NCI-H526 (cell line): ENCODE measurements around the gene BATF2.
"Not testable (repeated sequence)": the region's sequence is repeated elsewhere in the genome, so short reads cannot be mapped to it uniquely, and the experiment has no call there.

ENCODE experiments used
- DNase-seq, 2 experiments: peaks; one replicate each; lab custom pipeline; 2025; lab: John Stamatoyannopoulos, UW

BATF2 gene

DNA sequence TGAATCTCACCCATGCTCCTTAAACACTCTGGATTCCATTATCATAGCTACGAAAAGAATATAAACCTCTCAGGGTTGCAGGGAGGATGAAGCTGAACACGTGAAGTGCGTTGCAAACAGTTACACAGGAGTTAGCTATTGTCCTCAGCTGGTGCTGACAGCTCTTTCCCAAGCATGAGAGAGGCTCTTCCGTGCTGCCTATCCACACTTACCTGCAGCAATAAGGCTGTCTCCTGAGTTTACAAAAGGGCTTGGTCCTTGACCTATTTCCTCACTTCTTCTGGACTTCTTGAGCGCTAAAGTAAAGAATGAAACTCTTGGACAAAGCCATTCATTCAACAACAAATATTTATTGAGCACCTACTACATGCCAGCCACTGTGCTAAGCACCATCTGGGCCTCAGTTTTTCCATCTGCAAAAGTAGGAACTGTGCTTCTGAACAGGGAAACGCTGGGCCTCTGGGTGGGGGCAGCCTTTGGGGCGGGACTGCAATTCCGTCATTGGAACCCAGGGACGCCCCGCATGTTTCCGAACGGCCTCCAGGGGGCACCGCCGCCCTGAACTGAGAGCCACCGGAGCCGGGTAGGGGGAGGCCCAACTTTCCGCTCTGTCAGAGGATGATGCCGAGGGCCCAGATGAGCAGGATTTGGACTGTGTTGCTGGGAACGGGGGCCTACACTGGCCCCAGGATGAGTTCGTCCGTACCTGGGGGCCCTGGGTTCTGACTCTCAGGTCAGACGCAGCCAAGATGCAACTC is 16.5 kb upstream of the BATF2 start:
- peak; percentile 85 to 96 for DNase-seq

DNA sequence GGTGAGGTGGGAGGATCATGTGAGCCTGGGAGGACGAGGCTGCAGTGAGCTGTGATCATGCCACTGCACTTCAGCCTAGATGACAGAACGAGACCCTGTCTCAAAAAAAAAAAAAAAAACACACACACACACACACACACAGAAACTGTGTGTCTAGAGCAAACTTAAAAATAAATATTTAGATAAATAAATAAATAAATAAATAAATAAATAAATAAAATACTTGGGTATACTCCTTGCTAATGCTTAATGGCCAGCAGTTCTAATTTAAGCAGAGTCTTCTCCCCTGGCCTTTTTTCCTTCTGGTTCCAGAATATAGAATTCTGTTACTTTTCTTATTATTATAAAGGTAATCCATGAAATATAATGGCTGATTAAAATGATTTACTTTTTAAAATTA is 12.1 kb upstream of the BATF2 start:
- no peak for DNase-seq

DNA sequence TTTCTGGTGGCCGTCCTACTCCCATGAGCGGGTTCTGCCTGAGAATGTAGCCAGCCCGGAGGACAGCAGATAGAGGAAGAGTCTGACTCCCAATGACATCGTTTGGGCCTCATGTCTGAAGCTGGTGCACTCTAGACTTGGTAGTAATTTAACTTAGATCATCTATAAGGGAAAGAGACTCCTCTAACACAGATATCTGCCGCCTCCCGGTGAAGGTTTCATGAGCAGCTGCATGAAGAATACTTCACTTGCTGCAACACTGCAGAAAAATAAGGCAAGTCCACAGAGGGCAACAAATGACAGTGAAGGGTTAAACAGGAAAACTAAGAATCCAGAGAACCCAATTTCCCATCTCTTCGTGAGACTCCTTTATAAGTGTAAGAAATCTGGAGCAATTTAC is 11.2 kb upstream of the BATF2 start:
- DNase-seq, result no peak

DNA sequence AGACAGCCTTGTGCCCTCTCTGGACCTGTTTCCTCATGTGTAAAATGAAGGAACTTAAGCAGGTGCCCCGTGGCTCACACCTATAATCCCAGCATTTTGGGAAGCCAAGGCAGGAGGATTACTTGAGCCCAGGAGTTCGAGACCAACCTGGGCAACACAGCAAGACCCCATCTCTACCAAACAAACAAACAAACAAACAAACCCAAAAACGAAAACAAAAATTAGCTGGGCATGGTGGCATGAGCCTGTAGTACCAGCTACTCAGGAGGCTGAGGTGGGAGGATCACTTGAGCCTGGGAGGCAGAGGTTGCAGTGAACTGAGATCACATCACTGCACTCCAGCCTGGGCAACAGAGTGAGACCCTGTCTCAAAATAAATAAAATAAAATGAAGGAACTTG is 7.2 kb upstream of the BATF2 start:
- DNase-seq, result not testable (repeated sequence)

DNA sequence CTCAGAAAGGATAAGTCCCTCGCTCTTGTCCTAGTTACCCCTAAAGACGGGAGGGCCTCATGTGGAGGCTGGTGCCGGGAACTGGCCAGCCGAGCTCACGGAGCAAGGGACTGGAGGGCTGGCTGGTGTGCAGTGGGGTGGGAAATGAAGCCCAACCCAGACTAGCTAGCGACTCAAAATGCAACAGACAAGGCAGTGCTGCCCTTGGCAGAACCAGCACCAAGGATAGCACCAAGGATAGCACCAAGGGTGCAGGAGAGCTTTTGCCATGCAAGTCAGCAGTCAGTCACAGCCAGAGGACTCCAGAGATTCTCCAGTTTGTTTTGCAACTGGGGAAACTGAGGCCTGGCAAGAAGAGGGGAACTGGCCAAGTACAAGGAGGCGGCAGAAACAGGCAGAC is 6.5 kb upstream of the BATF2 start:
- no peak for DNase-seq

DNA sequence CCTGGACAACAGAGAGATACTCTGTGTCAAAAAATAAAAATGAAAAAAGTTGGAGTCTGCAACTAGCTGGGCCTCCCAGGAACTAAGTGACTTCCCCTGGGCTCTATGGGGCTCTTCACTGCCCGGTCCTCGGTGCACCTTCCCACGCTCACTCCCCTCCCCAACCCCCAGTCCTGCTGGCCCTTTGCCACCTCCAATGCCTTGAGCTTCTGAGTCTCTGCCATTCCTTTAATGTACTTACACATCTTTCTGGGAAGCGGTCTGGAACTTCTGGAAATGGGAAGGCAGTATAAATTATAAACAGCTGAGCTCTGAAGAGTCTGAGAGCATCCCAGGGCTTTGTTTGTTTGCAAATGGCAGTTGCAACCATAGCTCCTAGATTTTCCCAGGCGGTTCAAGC is 5.9 kb upstream of the BATF2 start:
- no peak for DNase-seq

DNA sequence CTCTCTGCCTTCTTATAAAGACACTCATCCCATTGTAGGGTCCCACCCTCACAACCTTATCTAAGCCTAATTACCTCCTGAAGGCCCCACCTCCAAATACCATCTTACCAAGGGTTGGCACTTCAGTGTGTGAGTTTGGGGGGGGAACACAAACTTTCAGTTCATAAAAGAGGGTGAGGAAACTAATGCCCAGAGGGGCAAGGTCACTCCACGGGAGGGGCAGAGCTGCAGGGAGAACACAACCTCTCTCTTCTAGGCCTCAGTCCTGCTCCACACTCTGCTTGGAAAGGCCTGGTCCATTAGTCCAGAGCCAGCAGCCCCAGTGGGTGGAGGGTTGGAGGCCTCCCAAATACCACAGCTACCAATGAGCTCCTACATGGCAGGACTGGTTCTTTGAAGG is 2.7 kb upstream of the BATF2 start:
- DNase-seq, result no peak

DNA sequence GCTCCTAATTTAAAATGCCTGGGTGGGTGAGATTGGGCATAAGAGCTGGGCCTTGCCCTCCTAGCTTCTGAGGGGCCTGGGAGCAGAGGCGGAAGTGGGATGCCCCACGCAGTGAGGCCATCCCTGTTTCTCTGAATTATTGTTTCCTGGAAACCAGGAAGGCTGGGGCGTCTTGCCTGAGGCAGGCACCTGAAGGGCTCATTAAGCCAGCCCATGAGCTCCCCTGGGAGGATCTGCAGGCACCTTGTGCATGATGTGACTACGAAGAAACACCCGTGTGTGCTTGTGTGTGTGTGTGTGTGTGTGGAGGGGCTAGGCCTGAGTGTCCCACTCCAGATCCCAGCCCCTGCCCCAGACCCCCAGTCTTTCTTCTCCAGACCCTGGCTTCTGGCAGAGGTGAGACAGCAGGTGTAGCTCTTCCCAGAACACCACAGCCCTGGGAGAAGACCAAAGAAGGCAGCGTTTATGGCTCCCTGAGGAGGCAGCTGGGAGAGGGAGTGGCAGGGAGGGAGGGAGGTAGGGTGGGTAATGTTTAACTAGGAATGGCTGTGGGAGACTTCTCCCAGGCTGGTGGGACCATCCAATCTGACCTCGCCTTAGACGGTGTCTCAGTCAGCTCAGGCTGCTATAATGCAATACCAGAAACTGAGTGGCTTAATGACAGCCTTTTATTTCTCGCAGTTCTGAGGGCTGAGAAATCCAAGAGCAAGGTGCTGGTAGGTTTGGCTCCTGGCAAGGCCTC is 2.1 kb upstream of the BATF2 start:
- peak; percentile 95 to 97 for DNase-seq

DNA sequence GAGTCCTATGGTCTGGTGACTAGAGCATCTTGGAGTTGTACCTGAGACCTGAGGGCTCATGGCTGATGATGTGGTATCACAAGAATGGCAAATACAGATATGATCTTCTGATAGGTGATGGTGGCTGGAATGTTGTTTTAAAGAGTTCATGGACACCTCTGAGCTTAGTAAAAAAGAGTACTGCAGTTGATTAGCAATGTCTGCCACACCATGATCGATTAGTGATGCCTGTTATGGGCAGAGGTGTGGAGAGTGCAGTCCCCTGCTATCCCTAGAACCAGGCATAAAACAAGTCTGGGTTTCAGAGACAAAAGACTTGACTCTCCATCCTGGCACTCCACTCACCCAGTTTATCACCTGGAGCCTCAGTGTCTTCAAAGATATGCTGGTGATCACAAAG is 1.4 kb upstream of the BATF2 start:
- peak; percentile 53 to 68 for DNase-seq

DNA sequence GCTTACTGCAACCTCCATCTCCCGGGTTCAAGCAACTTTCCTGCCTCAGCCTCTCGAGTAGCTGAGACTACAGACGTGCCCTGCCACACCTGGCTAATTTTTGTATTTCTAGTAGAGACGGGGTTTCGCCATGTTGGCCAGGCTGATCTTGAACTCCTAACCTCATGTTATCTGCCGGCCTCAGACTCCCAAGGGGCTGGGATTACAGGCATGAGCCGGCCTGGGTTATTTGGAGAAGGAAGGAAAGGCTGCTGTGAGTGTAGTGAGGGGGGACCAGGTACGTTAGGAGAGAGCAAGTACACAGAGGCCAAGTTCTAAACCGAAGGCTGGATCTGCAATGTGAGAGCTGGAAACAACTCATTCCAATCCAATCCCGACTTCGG is 453 bp downstream of the BATF2 start:
- no peak for DNase-seq

DNA sequence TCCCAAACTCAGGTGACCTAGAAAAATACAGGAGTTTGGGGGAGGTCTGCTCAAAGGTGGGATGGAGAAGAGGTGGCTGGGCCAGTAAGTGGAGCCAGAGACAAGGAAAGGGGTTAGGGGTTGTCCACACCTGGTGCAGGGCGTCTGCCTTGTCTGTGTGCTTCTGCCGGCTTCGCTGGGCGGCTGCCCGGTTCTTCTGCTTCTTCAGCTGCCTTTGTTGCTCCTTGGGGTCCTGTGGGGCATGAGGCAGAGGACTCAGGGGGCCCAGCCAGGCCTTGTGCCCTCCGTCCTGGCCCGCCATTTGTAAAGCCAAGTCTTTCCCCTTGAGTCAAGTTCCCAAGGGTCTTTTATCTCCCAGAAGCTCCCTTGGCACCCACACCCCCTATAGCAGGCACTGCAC is 2.5 kb downstream of the BATF2 start:
- DNase-seq, result no peak

DNA sequence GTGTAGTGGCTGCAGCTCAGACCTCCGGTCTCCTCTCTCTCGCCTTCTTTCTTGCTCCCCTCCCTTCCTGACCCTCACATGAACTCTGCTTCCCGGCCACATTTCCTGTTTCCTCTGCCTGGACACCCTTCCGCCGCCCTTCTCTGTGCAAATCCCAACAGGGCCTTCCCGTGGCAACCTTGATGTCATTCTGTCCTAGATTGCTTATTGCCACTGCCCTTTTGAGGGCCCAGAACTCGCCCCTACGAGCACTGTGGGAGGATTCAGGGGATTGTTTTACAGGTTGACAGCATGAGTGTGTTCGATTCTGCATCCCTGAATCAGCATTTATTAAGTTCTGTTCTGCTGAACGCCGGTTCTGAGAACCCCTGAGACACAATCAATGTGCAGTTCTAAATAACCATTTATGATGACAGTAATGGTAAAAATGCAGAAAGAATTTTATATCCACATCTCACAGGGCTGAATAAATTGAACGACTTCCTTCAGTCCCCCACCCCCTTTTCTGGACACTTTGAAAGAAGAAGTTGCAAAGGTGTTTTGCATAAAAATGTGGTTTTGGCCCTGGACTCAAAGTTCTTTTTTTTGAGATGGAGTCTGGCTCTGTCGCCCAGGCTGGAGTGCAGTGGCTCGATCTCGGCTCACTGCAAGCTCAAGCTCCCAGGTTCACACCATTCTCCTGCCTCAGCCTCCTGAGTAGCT is 6.4 kb downstream of the BATF2 start:
- DNase-seq, result no peak

DNA sequence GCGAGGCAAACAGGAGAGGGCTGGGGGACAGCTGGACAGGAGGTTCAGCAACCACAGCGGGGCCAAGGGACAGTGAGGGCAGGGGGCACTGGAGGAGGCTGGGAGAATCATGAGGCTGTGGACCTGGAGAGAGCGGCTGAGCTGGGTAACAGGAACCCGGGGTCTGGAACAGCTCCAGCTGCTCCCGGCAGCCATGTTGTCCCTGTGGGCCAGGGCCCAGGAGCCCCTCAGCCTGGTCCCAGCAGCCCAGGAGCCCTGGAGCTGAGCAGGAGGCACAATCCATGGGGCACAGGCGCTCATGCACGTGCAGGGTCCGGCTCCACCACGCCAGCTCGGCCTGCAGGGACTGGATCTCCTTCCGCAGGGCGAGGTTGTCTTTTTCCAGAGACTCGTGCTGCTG is 7.4 kb downstream of the BATF2 start:
- DNase-seq, result no peak

DNA sequence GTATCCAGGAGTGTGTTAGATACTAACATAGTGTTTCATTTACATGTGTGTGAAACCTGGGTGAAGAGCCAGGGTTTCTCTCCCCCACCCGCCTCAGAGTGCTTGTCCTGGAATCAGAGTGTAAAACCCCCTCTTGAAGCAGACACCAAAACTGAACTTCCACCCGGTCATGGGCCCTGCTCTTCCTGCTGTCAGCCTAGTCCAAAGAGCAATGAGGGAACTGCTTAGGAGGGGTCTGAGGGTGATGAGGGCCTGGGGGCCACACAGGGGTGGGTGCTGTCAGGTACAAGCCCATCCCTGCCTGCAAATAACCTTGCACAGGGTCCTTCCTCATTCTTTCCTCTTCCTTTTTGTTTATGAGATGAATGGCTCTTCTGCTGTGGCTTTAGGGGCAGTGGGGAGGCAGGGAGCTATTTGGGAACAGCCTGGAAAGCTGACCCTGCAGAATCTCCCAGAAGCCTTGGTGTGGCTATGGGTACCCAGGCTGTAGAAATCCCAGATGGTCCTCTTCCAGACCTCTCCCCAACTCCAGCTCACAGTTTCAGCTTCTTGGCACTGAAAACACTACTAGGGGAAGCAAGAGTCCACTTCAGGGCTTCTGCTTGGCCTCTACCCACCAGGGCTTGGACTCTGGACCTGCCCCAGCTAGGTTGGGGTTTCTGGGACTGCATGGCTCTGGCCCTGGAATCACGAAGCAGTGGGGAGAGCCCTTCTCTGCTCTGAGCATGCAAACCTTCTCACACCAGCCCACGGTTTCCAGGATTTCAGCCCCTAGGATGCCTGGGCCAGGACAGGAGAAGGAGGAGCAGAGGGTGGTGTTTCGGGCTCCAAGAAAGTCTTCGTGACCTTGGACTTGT is 8.5 kb downstream of the BATF2 start:
- DNase-seq, result no peak

DNA sequence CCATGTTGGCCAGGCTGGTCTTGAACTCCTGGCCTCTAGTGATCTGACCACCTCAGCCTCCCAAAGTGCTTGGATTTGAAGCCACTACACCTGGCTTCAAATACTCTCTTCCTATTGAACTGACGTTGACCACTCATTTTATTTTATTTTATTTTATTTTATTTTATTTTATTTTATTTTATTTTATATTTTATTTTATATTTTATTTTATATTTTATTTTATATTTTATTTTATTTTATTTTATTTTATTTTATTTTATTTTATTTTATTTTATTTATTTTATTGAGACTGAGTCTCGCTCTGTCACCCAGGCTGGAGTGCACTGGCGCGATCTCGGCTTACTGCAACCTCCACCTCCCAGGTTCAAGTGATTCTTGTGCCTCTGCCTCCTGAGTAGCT is 13.4 kb downstream of the BATF2 start:
- DNase-seq, result not testable (repeated sequence)

DNA sequence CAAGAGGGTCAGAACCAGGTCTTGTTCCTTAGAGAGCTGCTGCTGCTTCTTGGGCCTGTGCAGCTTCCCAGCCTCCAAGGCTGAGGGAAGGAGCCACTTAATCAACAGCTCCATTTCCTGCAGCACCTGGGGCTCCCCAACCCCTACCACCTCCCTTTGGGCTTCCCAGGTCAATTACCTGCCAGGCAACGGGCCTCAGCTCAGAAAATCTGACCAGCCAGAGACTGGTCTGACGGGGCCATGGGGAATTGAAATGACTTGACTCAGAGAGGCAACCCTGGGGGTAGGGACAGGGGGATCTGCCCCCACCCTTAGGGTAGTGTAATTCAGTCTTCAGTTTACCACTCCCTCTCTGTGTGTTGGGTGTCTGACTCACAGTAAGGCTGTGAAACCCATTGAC is 20.1 kb downstream of the BATF2 start:
- DNase-seq, result no peak

DNA sequence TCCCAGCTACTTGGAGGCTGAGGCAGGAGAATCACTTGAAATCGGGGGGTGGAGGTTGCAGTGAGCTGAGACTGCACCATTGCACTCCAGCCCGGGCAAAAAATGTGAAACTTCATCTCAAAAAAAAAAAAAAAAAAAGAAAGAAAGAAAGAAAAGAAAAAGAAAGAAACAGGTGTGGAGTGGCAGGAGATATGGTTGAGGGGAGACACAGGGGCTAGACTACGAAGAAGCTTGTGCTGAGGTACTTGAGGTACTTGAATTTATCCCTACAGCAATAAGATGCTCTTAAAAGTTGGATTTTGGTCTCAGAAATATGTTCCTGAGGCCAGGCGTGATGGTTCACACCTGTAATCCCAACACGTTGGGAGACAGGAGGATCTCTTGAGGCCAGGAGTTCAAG is 22.6 kb downstream of the BATF2 start:
- DNase-seq, result no peak

DNA sequence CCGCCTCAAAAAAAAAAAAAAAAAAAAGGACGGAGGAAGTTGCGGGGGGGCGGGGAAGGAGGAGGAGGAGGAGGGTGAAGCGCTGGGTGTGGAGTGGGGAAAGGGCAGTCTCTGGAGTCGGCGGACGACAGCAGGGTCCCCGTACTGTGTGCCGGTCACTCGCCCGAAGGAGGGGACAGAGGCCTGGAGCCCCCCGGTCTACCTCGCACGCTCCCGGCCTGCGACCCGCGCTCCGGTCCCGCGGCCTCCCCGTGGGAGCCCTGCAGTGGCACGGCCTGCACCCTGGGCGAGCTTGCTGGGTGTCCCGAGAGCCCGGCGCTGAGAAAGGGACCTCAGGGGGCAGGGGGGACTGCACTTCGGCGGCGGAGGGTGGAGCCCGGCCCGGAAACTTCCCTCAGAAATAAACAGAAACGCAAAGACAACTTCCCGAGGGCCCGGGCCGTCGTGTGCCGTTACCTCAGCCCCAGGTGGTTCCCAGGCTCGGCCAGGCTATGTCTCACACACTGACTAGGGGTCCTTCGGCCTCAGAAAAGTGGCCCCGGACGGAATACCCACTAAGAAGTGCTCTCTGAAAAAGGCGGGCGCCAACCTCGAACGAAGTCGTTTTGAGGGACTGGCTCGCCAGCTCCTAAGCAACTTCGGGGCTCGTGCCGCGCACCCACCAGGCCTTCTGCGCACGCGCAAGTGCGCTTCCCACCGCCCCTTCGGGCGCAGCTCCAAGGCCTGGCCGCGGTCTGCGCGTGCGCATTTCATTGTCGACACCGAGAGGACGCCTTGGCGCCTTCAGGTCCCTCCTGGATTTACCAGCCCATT is 25.1 kb downstream of the BATF2 start, which contains the start of gene MAJIN:
TSS of gene MAJIN (minus strand) at position 688 of the 813 bp plus-strand sequence. CDS start 12,703 bp downstream, outside the sequence.
- DNase-seq, result no peak

DNA sequence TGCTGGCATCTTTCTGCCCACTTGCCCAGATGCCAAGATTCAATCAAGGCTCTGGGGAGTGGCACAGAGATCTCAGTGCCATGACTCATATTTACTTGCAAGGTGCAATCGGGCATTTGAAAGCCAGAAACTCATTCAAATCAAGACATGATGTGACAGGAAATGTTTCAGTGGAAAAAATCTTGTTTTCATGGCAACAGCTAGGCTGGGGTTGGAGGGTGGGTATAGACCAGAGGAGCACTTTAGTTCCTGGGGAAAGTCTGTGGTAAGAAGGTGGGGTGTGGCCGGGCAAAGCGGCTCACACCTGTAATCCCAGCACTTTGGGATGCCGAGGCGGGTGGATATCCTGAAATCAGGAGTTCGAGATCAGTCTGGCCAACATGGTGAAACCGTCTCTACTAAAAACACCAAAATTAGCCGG is 26.0 kb downstream of the BATF2 start:
- DNase-seq, result no peak

DNA sequence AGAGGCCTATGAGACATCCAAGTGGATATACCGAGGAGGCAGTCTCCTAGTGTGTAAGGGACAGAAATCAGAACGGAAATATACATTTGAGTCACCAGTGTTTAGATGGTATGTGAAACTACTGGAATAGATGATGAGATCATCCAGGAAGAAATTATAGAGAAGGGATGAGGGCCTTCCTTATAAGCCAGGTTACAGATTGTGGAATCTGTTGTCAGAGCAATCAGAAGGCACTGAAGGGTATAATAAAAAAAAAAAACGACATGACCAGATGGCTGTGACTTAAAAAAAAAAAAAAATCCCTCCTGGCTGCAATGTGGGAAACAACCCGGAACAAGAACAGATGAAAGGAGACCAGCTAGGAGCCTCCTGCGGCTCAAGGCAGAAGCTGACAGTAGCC is 27.6 kb downstream of the BATF2 start:
- no peak for DNase-seq

DNA sequence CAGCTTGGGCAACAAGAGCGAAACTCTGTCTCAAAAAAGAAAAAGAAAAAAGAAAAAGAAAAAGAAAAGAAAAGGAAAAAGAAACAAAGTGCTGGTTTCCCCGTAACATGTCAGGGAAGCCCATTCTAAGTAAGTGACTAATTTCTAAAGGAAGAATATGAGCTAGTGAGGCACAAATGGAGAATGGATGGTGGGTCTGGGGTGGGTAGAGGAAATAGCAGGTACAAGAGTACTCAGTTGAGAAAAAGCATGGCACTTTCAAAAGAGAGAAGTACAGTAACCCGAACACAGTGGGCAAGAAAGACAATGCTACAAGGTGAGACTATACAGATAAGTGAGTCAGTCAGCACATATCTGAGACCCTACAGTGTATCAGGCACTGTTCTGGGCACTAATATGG is 29.4 kb downstream of the BATF2 start:
- no peak for DNase-seq
